DMS53 treated with DMSO at 0.1 percent for 48 hours (cell line): Measurements from ENCODE around the gene C2CD4C.
"Not testable (repeated sequence)": the region's sequence is repeated elsewhere in the genome, so short reads cannot be mapped to it uniquely, and the experiment has no call there.

Experiments
- DNase-seq: peaks from one replicate; lab custom pipeline; 2025; ENCODE audit not compliant: unreplicated experiment; lab: John Stamatoyannopoulos, UW

Gene C2CD4C, protein sequence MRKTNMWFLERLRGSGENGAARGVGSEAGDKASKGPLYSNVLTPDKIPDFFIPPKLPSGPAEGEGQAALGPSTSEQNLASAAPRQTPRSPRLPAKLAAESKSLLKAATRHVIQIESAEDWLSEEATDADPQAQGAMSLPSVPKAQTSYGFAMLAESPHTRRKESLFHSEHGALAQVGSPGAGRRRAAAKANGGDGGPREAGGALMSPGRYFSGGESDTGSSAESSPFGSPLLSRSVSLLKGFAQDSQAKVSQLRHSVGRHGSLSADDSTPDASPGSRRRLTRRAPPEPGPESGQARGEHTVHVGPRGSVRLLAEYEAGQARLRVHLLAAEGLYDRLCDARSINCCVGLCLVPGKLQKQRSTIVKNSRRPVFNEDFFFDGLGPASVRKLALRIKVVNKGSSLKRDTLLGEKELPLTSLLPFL

DNA sequence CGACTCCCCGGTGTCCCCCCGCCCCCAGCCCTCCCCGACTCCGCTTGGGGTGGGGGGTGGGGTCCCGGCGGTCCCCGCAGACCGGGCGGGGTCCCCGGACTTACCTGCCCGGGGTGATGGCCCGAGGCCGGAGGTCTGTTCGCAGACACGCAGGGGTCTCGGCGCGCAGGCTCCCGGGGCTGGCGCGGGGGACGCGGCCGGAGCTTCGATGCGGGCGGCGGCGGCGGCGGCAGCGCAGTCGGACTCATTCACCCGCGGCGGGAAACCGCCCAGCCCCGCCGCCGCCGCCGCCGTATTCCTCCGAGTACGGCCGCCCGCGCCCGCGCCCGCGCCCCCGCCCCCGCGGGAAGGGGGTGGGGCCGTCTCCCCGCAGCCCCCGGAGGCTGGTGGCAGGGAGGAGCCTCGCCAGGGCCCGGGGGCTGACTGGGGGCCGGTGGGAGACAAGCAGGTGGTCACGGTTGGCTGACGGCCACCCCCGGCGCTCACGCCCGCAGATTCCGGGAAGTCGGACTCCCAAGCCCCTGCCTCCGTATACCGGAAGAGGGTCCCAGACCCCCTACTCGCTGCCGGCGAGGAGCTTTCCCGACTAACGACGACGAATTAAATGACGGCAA is at the start of gene C2CD4C:
Gene C2CD4C, minus strand, starts transcription at position 246 of the 614 bp plus-strand sequence. CDS start 786 bp downstream, outside the sequence.
- no peak for DNase-seq

DNA sequence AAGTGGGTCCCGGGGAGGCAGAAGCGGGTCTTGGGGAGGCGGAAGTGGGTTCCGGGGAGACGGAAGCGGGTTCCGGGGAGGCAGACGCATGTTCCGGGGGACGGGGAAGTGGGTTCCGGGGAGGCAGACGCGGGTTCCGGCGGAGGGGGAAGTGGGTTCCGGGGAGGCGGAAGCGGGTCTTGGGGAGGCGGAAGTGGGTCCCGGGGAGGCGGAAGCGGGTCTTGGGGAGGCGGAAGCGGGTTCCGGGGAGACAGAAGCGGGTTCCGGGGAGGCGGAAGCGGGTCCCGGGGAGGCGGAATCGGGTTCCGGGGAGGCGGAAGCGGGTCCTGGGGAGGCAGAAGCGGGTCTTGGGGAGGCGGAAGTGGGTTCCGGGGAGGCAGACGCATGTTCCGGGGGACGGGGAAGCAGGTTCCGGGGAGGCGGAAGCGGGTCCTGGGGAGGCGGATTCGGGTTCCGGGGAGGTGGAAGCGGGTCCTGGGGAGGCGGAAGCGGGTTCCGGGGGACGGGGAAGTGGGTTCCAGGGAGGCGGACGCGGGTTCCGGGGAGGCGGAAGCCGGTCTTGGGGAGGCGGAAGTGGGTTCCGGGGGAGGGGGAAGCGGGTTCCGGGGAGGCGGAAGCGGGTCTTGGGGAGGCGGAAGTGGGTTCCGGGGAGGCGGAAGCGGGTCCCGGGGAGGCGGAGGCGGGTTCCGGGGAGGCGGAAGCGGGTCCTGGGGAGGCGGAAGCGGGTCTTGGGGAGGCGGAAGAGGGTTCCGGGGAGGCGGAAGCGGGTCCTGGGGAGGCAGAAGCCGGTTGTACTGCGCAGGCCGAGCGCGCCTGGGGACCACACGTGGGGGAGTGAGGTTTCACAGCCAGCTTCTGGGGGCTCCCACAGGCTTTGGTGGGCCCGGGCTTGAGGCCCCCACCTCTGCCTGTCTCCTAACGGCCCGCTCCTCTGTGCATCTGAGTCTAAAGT is 49.4 kb upstream of the C2CD4C start:
- DNase-seq = no peak

DNA sequence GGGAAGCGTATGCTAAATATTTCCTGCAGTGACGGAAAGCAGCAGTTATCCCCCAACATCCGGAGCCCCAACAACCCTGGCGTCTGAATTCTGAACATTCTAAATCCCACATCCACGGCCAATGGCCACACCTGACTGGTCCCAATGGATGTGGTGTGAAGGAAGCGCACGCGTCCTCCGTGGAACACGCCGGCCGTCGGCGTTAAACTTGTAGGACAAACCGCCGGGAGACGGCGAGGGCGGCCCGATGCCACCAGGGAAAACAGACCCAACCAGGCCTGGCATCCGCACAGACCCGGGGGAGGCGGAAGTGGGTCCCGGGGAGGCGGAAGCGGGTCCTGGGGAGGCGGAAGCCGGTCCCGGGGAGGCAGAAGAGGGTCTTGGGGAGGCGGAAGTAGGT is 48.7 kb upstream of the C2CD4C start:
- no peak for DNase-seq

DNA sequence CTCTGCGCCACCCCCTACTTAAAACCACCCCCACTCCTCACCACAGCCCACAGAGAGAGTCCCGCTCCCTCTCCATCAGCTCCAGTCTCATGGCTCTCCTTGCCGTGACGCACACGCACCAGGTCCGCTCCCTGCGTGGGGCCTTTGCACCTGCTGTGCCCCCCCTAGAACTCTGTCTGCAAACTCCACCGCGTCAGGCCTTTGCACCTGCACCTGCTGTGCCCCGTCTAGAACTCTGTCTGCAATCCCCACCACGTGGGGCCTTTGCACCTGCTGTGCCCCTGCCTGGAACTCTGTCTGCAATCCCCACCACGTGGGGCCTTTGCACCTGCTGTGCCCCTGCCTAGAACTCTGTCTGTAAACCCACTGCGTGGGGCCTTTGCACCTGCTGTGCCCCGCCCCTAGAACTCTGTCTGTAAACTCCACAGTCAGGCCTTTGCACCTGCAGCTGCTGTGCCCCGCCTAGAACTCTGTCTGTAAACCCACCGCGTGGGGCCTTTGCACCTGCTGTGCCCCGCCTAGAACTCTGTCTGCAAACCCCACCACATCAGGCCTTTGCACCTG is 47.7 kb upstream of the C2CD4C start:
- no peak for DNase-seq

DNA sequence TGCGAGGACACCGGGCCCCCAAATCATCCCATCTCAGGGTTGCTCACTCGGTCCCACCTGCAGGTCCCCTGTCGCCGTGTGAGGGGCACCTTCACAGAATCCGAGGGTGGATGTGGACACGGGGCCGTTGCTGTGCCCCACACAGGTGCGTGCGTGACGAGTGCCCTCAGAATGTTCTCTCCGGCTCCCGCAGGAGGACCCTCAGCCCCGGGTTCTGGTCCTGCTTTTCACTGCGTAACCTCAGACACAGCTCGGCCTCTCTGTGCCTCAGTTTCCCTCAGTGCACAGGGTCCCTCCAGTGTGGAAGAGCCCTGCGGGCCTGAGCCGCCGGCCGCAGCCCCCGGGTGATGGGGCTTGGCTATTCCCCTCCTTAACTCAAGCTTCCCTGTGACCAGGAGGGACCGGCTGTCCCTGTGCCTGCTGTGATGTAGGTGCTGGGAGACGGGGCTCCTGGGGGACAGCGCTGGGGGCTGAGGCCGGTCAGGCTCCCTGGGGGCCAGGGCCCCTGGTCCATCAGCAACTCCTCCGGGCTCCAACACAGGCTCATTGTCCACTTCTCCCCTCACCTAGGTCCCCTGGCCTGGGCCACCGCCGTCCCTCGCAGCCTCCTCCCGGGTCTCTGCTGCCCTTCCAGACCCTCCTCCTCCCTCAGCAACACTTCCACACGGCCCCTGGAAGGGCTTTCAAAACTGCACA is 47.1 kb upstream of the C2CD4C start:
- no peak for DNase-seq

DNA sequence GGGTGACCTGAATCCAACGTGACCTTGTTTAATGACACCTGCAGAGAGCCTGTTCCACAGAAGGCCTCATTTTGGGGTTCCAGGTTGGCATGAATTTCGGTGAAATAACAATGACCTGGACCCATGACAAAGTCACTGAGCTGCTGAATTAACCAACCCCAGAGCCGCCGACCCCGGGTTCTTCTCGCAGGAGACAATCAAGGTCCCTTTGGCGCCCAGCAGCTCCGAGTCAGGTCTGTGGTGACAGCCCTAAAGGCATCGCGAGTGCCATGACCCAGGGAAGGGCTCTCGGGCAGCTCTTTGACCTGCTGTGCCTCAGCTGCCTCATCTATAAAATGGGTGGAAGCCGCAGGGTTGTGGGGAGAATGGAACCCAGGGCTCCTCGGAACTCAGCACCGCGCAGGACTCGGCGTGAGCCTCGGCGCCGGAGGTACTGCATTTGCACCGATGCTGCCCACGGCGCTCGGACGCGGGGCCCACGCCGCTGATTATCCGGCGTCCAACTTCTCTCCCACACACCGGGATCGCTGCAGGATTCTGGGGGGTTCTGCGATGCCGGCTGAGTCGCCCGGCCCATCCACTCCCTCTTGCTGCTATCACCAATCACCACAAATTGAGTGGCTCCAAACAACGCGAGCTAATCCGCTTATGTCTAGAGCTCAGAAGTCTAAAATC is 46.2 kb upstream of the C2CD4C start:
- DNase-seq = no peak

DNA sequence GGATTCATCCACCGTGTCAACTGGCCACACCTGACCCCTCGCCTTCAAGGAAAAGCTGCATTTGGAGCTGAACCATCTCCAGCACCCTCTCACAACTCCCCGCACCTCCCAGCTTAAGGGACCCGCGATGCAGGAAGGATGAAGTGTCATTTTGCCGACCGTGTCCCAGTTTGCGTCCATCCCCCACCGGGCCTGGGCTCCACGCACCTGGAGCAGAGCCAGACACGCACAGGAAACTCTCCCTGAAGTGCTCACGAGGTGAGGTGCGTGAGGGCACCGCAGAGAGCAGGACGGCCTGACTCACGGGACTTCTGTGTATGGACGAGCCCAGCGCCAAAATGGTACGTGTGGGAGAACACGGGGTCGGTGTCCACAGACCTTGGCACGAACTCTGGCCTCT is 44.7 kb upstream of the C2CD4C start:
- DNase-seq = no peak

DNA sequence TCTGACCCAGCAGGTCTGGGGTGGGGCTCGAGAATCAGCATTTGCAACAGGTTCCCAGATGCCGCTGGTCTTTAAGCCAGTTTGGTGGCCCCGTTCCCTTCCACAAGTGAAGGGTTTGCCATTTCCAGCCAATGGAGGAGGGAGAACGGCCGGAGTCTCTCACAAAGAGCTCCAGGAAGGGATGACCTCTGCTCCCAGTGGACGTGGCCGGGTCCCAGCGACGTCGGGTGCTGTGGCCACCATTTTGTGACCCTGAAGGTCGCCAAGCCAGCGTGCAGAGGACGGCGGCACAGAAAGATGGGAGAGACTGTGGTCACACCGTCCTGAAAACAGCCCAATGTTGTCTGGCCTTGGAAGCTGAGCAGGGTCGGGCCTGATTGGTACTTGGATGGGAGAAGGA is 43.9 kb upstream of the C2CD4C start:
- no peak for DNase-seq

DNA sequence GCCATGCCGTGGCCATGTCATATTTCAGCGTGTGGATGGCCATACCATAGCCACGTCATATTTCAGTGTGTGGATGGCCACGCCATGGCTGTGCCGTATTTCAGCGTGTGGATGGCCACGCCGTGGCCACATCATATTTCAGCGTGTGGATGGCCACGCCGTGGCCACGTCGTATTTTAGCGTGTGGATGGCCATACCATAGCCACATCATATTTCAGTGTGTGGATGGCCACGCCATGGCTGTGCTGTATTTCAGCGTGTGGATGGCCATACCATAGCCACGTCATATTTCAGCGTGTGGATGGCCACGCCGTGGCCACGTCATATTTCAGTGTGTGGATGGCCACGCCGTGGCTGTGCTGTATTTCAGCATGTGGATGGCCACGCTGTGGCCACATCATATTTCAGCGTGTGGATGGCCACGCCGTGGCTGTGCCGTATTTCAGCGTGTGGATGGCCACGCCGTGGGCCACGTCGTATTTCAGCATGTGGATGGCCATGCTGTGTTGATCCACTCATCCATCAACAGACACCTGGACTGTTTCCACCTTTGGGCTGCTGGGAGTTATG is 42.0 kb upstream of the C2CD4C start:
- not testable (repeated sequence) for DNase-seq

DNA sequence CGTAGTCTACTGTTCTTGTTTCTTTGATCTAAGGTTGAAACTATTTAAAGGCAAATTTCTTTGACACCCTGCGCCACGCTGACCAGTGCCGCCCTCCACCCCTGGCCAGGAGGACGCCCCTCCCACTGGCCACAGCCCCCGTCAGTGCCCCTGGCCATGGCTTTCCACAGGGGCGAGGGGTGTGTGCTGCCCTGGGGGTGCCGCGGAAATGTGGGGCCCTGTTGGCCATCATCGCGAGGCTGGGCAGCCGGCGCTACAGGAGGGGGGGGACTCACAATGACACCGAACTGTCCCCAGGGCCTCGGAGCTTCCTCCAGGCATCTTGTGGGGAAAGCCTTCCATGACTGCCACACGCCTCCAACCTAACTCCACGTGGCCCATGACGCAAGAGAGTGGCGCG is 41.0 kb upstream of the C2CD4C start:
- no peak for DNase-seq

DNA sequence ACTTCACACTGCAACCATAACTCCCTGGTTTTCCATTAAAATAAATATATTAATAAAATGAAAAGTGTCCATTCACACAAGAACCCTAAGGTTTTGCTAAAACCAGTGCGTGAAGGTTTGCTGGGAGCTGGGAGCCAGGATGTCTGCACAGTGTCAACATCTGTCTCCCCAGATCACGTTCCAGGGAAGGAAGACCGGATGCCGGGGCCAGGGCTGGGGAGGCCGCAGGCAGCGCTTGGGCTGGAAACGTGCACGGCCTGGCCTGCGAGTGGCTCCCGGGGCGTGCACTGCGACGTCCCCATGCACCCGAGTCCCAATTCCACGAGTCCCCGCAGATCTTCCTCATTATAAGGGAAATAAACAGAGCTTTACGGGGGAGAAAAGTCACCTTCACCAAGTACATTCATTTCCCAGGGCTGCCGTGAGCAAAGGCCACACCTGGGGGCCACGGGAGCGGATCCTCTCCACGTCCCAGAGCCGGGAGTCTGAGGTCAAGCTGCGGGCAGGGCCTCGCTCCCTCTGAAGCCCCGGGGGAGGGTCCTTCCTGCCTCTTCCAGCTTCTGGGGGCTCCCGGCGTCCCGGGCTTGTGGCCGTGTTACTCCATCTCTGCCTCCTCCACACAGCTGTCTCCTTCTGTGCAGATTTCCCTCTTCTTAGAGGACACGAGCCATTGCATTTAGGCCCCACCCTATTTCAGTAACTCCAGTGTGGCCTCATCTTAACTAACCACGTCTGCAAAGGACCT is 39.0 kb upstream of the C2CD4C start:
- DNase-seq = no peak

DNA sequence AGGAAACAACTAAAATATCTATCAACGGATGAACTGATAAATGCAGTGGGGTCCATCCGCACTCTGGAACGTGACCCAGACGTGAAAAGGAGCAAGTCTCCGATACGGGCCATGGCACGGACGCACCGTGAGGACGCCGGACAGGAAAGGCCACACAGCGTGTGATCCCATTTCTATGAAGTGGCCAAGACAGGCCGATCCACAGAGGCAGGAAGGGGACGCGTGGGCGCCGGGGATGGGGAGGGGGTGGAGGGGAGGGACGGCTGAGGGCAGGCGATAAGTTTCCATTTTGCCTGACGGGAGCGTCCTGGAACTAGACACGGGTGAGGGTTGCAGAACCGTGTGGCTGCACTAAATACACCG is 38.1 kb upstream of the C2CD4C start:
- no peak for DNase-seq

DNA sequence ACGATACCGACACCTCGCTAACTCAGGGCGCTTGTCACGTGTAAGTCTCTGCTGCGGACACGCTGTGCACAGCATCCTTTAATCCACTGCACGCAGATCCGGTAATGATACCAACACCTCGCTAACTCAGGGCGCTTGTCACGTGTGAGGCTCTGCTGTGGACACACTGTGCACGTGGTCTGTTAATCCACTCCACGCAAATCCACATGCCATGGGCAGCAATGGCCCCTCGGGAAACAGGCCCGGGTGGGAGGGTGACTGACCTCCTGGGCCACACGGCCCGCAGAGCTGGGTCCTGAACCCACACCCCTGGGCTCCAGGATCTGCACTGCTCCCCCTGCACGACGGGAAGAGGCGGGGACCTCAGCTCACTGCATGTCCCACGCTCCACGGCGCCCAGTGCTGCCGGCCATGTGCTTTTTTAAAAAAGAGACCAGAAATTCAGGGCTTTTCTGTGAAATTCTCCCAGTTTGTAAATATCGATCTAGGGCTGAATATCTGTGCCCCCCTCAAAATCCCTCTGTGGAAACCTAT is 35.8 kb upstream of the C2CD4C start:
- DNase-seq = no peak

DNA sequence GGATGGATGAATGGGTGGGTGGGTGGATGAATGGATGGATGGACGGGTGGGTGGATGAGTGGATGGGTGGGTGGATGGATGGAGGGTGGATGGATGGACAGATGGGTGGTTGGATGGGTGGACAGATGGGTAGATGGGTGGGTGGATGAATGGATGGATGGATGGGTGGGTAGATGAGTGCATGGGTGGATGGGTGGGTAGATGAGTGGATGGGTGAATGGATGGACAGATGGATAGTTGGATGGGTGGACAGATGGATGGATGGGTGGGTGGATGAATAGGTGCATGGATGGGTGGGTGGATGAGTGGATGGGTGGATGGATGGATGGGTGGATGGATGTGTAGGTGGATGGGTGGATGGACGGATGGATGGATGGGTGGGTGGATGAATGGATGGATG is 34.1 kb upstream of the C2CD4C start:
- DNase-seq = no peak

DNA sequence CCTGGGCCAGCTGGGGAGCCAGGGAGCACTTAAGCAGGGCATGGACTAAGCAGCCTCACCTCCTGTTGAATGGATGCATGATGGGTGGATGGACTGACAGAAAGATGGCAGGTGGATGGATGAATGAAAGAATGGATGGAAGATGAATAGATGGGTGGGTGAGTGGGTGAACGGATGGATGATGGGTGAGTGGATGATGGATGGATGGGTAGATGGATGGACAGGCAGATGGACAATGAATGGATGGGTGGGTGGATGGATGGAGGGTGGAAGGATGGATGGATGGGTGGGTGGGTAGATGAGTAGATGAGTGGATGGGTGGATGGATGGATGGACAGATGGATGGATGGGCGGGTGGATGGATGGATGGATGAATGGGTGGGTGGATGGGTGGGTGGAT is 33.1 kb upstream of the C2CD4C start:
- no peak for DNase-seq

DNA sequence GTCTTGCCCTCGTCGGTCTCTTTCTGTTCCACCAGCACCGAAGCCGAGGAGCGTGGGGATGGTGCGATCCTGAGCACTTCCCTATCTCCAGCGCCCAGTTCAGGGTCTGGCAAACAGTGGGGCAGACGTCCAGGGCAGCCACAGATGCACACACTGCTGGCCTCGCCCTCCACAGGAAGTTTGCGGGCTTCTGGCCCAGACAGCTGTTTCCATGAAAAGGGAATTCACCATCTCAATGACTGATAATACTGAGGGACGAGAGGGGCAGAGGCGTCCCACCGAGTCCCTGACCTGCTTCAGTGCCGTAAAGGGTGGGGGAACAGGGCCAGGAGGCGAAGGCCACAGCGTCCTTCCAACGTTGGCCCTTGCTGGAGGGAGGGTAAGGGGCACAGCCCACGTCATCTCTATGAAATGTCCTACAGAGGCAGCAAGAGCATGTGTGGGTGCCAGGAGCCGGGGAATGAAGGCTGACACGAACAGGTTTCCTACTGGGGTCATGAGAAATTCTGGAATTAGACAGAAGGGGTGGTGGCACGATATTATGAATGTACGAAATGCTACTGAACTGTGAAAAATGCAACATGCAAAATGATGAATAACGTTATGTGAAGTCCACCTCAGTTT is 32.4 kb upstream of the C2CD4C start:
- DNase-seq = no peak

DNA sequence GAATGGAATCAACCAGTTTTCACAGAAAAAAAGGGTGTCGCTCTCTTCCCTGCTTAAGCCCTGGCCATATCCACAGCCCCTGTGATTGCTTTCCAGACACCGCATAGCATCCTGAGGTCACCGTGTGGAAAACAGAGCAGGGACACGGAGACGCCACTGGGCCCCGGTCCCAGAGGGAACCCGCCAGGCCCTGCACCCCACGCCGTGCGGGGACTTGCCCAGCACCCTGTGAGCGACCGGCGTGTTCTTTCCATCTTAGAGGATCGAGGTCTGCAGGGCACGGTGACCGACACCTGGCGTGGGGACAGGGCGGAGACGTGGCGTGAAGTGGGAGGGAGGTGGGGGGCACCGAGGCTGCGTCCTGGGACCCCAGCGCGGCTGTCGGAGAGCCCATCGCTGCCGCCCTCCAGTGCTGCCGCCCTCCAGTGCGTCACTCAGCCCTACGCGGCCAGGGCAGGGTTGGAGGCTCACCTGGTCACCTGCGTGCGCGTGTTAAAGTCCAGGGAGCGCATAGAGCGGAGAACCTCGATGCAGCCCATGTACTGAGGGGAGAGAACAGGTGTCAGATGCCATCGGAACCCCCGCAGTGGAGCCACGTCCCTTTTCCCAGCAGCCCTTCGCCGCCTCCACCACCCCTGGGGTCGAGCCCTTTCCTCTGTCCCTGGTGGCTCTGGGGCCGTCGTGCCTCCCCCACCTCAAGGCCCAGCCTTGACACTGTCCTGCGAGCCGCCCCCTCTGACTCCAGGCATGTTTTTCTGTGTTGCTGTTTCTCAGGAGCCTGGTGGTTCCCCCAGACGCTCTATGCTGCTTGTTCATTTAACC is 31.7 kb upstream of the C2CD4C start:
- no peak for DNase-seq
